Hypothalamus (tissue), 51 donors: Measurements from ENCODE around the gene HSH2D.
"Not testable (repeated sequence)": the region's sequence is repeated elsewhere in the genome, so short reads cannot be mapped to it uniquely, and the experiment has no call there.

Experiments
- DNase-seq, 51 donors: peaks; one replicate each; lab custom pipeline; 2025; lab: John Stamatoyannopoulos, UW

Gene HSH2D

GRCh38 chr19:16118489-16119033 is 24.9 kb upstream of the HSH2D start:
- DNase-seq: peak in 11 of 51 donors; percentile 3 to 26 (median 11)

DNA sequence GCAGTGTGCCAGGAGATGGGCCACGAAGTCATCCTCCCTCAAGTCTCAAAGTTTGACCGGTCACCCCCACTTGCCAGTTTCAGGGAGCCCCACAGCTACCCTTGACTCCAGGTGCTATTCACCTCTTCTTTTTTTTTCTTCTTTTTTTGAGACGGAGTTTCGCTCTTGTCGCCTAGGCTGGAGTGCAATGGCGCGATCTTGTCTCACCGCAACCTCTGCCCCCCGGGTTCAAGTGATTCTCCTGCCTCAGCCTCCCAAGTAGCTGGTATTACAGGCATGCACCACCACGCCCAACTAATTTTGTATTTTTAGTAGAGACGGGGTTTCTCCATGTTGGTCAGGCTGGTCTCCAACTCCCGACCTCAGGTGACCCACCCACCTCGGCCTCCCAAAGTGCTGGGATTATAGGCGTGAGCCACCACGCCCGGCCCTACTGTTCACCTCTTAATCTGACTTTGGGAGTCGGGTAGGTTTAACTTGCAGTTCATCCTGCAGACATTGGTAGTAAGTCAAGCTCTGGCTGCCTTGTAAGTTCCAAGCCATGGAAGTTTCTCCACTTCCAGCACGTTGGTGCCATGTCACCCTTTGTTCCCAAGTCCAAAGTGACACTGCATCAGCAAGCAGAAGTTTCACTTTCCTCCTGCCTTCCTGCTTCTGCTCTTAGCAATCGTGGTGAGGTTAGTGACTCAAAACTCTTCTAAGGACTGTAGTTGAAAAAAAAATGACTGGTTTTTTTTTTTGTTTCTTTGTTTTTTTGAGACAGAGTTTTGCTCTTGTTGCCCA is 24.2 kb upstream of the HSH2D start:
- DNase-seq: not testable (repeated sequence)

DNA sequence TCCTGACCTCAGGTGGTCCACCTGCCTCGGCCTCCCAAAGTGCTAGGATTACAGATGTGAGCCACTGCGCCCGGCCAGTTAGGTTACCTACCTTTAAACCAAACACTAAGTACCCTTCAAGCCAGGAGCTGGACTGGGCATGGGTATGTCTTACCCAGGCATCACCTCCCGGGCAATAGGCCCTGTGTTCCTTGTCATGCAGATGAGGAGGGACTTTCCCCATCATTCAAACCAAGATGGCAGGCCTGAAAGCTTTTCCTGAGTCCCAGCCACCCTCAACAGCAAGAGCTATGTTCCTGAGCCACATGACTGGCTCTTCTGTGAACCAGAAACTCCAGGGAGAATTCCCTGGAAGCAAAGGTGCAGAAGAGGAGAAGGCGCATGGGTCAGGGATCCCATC is 22.3 kb upstream of the HSH2D start:
- no peak for DNase-seq

GRCh38 chr19:16121967-16122366 is 21.5 kb upstream of the HSH2D start:
- DNase-seq: no peak

- DNase-seq: no peak
Measured at GRCh38 chr19:16124953-16125352, 18.5 kb upstream of the HSH2D start.

- DNase-seq: no peak
Measured at GRCh38 chr19:16125737-16126495, 17.6 kb upstream of the HSH2D start.

GRCh38 chr19:16127080-16127479 is 16.4 kb upstream of the HSH2D start:
- DNase-seq: no peak

GRCh38 chr19:16127776-16128371 is 15.6 kb upstream of the HSH2D start:
- no peak for DNase-seq

DNA sequence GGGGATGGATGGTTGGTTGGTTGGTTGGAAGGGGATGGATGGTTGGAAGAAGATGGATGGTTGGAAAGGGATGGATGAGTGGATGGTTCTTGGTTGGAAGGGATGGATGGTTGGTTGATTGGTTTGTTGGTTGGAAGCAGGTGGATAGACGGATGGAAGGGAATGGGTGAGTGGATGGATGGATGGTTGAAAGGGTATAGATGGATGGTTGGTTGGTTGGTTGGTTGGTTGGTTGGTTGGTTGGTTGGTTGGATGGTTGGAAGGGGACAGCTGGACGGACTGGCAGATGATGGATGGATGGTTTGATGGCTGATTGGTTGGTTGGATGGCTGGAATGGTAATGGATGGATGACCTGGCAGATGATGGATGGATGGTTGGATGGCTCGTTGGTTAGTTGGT is 11.8 kb upstream of the HSH2D start:
- no peak for DNase-seq

DNA sequence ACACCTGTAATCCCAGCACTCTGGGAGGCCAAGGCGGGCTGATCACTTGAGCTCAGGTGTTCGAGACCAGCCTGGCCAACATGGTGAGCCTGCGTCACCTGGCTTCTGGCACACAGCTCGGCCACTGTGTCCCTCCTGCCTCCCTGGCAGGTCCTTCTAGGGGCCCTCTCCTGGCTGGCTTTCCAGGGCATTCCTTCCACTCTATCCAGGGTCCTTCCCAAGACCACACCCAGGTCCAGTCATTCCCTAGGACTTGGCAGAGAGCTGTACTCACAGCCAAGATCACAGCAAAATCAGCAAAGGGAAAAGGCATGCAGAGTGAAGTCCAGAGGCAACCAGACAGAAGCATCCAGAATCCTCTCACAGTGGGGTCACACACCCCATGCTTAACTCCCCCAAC is 9.7 kb upstream of the HSH2D start:
- no peak for DNase-seq

DNA sequence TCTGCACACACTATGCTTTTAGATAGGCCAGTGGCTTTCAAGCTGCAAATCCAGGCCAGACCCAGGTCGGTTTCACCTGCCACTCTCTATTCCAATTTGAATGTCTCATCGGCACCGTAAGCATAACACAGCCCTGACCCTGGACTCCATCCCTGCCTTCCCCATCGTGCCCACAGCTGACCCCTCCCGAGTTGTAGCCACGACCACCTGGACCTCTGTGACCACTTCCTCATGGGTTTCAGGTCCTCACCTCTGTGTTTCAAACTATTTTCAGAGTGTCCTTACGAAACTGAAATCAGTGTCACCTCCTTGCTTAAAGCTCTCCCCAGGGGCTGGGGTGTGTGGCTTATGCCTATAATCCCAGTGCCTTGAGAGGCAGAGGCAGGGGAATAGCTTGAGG is 9.0 kb upstream of the HSH2D start:
- DNase-seq: no peak

DNA sequence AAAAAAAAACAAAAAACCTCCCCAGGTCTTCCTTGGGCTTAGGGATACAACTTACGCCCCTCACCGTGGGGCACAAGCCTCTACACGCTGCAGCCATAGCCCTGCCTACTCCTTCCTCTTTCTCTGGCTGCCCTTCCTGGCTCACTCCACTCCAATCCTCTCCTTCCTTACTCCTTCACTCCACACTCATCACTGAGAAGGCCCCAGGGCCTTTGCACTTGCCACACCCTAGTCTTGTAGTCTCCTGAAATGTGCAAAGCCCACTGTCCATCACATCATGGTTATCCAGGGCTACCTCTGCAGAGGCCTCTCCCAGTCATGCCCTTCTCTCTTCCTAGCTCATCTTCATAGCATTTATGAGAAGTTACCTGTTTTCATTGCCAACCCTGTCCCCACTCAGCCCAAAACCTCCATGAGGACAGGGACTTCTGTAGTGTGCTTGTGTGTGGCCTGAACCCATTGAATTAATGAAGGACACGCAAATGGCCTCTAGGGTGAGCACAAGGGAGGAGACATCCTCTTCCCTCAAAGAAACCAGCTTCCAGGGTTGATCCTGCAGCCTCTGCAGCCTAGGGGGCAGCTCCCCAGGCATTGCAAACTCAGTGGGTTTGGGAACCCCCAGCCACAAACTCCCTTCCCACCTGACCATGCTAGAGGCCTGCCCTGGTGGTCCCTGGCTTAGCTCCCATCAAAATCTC is 7.9 kb upstream of the HSH2D start:
- no peak for DNase-seq

GRCh38 chr19:16136185-16136999 is 7.1 kb upstream of the HSH2D start:
- DNase-seq: no peak

DNA sequence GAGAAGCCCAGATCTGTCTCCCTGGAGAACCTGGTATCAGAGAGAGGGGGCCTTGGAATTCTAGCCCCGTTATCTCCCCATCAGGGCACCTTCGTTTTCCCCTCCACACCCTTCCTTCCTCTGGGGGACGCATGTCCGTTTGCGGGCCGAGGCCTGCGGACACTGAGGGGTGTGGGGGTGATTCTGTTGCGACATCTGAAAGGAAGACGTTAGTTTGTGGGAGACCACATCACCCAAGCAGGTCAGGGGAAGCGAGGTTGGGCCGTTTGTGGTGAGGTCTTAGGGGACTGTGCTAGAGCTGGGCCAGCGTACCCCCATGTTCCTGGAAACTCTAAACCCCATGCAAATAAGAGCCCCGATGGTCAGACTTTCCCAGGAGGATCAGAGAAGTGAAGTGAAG is 3.7 kb upstream of the HSH2D start:
- DNase-seq: no peak

DNA sequence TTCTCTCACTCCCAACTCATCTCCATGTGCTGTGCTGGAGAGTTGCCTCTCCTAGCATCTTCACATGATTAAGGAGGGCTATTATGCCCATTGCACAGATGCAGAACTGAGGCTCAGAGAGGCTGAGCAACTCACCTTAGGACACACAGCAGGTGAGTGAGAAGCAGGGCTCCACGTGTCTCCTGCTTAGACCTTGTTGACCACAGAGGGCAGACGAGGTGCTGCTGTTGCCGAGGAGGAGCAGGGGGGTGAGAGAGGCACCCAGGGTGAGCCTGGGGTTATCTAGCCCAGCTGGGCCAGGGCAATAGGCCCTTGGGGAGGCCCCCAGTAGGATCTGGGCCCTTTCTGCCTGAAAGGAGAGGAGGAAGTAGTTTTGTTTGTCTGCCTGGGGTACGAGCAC is 2.4 kb upstream of the HSH2D start:
- no peak for DNase-seq

GRCh38 chr19:16142032-16142580 is 1.4 kb upstream of the HSH2D start:
- DNase-seq: no peak

DNA sequence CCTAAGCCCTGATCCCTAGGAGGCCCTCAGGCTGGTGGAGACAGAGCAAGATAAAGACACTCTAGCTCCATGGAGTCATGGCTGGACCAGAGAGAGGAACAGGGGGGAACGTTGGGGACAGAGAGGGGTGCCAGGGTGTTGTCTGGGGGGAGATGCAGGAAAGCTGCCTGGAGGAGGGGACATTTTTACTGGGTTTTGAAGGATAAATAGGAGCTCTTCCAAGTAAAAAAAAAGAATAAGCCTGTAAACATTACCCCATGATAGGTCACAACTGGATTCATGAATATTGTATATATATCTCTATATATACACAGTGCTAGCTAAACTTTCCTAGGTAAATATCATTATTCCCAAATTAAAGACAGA is 714 bp downstream of the HSH2D start:
- DNase-seq: no peak

DNA sequence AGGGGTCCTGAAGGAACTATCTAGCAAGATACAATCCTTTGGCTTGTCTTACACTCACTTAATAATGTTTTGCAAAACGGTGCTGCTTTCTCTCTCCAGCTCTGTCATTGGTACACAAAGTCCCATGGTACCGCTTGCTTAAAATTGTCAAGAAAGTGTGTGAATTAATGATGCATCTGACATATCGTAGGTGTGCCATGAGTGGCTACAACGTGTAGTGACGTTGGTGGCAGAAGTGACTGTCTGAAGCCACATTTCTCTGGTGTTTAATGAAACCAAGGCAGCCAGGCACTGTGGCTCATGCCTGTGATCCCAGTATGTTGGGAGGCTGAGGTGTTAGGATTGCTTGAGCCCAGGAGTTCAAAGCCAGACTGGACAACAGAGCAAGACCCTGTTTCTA is 2.6 kb downstream of the HSH2D start:
- DNase-seq: no peak

DNA sequence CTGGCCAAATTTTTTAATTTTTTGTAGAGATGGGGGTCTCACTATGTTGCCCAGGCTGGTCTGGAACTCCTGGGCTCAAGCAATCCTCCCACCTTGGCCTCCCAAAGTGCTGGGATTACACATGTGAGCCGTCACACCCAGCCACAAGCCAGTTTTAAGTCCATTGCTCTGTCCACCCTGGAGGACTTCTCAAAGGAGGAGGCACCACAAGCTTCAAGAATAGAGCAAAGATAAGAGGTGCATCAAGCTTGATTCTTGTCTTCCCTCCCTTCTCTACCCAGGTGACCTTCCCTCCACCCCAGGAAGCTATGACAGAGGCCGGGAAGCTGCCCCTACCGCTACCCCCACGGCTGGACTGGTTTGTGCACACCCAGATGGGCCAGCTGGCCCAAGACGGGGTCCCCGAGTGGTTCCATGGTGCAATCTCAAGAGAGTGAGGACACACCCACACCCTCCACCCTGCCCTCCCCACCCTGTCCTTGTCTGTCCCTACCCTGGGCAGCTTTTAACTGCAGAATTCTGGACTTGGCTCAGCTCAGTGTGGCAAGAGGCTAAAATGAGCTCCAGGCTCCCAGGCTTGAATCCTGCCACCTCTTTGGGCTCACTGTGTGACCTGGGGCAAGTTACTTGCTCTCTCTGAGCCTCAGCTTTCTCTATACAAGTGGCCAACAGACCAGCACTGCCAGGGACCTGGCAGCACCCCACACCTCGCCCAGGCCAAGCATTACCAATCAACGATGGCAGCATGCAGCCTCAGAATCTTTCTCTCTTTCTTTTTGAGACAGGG is 5.2 kb downstream of the HSH2D start:
- no peak for DNase-seq
